ENCODE data around the gene CISTR. TPM values are rescaled to one million over a fixed set of nuclear protein-coding genes. Genes with fewer than 3 reads are reported as not detected.

The CISTR gene
- total RNA-seq, 1 experiment from 2014 or later: not detected

- Histone ChIP-seq H2BK120ac (ENCODE audit: low read depth, low read length, poor library complexity, severe bottlenecking) (no peak overlapping the region), H3K4me1 (ENCODE audit: insufficient read depth, low read length) (peaks cover 2% of the 10 kb centered on the region; the same call in 1 of the 2 replicates), H2BK15ac (ENCODE audit: low read depth, low read length) (no peak overlapping the region), H3K9me3 (ENCODE audit: control insufficient read depth, low read depth, low read length) (no peaks in the 10 kb centered on the region), H2AFZ (ENCODE audit: low read length) (no peak overlapping the region), H4K8ac (replicated peaks; ENCODE audit: insufficient read length, low read depth, low read length) (no peak overlapping the region), H4K91ac (ENCODE audit: insufficient read length, low read depth, low read length) (no peak overlapping the region), H3K18ac (ENCODE audit: insufficient read length, low read depth, low read length) (no peak overlapping the region), H3K4ac (ENCODE audit: low read depth, low read length) (no peak overlapping the region), H3K23me2 (ENCODE audit: insufficient read length, low read depth, low read length, poor library complexity, severe bottlenecking) (peaks cover 19% of the 10 kb centered on the region), H2BK12ac (ENCODE audit: insufficient read length, low read depth, low read length) (no peak overlapping the region), H3K14ac (ENCODE audit: insufficient read depth, low read length) (no peak overlapping the region), H2AK5ac (ENCODE audit: insufficient read length, low read length) (no peak overlapping the region), H3K27ac (ENCODE audit: insufficient read length, low read depth, low read length) (no peak overlapping the region), H2BK20ac (ENCODE audit: low read depth, low read length, poor library complexity, severe bottlenecking) (no peak overlapping the region), H4K5ac (ENCODE audit: insufficient read length, low read depth, low read length) (no peak overlapping the region), H3K9ac (ENCODE audit: extremely low read depth, insufficient read length, low read length) (no peak overlapping the region), H3K23ac (ENCODE audit: insufficient read length, low read depth, low read length) (no peak overlapping the region), H3K56ac (ENCODE audit: insufficient read length, low read depth, low read length) (no peak overlapping the region), H3K79me2 (ENCODE audit: insufficient read depth, low read length) (no peaks in the 10 kb centered on the region), H3K27me3 (ENCODE audit: insufficient read depth, low read length) (peaks cover 31% of the 10 kb centered on the region; the same call in 1 of the 2 replicates), H4K20me1 (ENCODE audit: control insufficient read depth, insufficient read depth, insufficient read length) (no peaks in the 10 kb centered on the region), H3K4me2 (ENCODE audit: insufficient read depth, insufficient read length, low read length) (peak overlapping the region; percentile 77), H3T11ph (ENCODE audit: low read length) (no peak overlapping the region), H3K79me1 (ENCODE audit: insufficient read depth, low read depth, low read length, poor library complexity, severe bottlenecking) (no peaks in the 10 kb centered on the region), H2BK5ac (ENCODE audit: insufficient read length, low read length) (no peak overlapping the region)
- TF ChIP-seq CTCF (conservative IDR thresholded peaks at IDR 0.05): no peak
- peak overlapping the region; percentile 59 to 81 for H3K4me3 Mint-ChIP-seq
- H3K27me3 Mint-ChIP-seq (ENCODE audit: low read depth): peaks cover 3% of the 10 kb centered on the region
- no peaks in the 10 kb centered on the region for H3K36me3 Mint-ChIP-seq (ENCODE audit: insufficient read depth in 1 of 3, low read depth in 3 of 3)
- WGBS (ENCODE audit: extremely low coverage, insufficient read length, low lambda C conversion rate): no CpG with 5 or more reads among the region's 14 CpGs
- peaks cover 10 to 13% of the 10 kb centered on the region in 2 experiments for H3K4me1 Mint-ChIP-seq
- no peak for DNase-seq
- H3K9me3 Mint-ChIP-seq: no peaks in the 10 kb centered on the region
- no peak overlapping the region for H3K27ac Mint-ChIP-seq
Measured at GRCh38 chr12:53737951-53738405, 13.8 kb downstream of the CISTR start.
